ENCODE data around the gene NLK. TPM values are rescaled to one million over a fixed set of nuclear protein-coding genes. Genes with fewer than 3 reads are reported as not detected.

Gene NLK
- total and polyA plus RNA-seq, 10 of the 15 experiments (the other 5 are each of a cell fraction or from before 2014, with no cell fraction given) = 5.0 to 22.9 (median 15.0) TPM

GRCh38 chr17:28074010-28074409, 31.5 kb downstream of the NLK start:
- Histone ChIP-seq H3K27ac (ENCODE audit: control insufficient read depth, insufficient read depth) (no peak overlapping the region), H4K20me1 (ENCODE audit: control insufficient read depth, insufficient read depth) (no peaks in the 10 kb centered on the region), H3K4me3 (no peak overlapping the region), H2AFZ (ENCODE audit: control insufficient read depth, low read depth, low read length) (no peak overlapping the region), H3K9ac (ENCODE audit: control insufficient read depth, insufficient read depth, low read length) (no peak overlapping the region), H3K36me3 (ENCODE audit: control insufficient read depth in 2 of 2, insufficient read depth in 2 of 2, low read length in 1 of 2) (no peaks in the 10 kb centered on the region), H3K4me2 (ENCODE audit: control insufficient read depth, insufficient read depth) (no peak overlapping the region), H3K9me3 (replicated peaks; ENCODE audit: control insufficient read depth, insufficient read depth, low read length) (peaks cover 10% of the 10 kb centered on the region), H3K27me3 (replicated peaks in 1 of 2; ENCODE audit: control insufficient read depth in 2 of 2, insufficient read depth in 2 of 2, low read length in 1 of 2) (no peaks in the 10 kb centered on the region), H3K4me1 (ENCODE audit: control insufficient read depth, insufficient read depth, low read length) (peaks cover 7% of the 10 kb centered on the region), H3K79me2 (ENCODE audit: control insufficient read depth, insufficient read depth, low read length) (no peaks in the 10 kb centered on the region; the same call in none of the 2 replicates)
- BruUV-seq (replicated peaks) = no TSS peak
- in situ Hi-C loops (cut with MboI) (loop anchor here (25.0 kb wide), 1 partner anchor 787 kb away; the partner anchor contains the start of gene WSB1), intact Hi-C loops (cut with micrococcal nuclease; ENCODE audit: unreplicated experiment) (no loop called here)
- FAIRE-seq (no peak), DNase-seq (ENCODE audit: low read depth, low spot score) (no peak), ATAC-seq (no peak)
- ChIA-PET CTCF (interaction anchor here (1.0 to 1.3 kb wide), 6 partner anchors 9 to 21 kb away, joined by 3 to 5 read pairs (median 4); no protein-coding TSS in a partner anchor), POLR2A (interaction anchor here (0.5 to 1.0 kb wide), 2 partner anchors 20 to 23 kb away, joined by 3 read pairs; no protein-coding TSS in a partner anchor), SMC1A (ENCODE audit: uncharacterized antibody, unreplicated experiment) (interaction anchor here (1.3 to 3.6 kb wide), 7 partner anchors 8 to 33 kb away, joined by 3 to 15 read pairs (median 5); no protein-coding TSS in a partner anchor), RAD21 (ENCODE audit: unreplicated experiment) (interaction anchor here (1.0 to 1.4 kb wide), 2 partner anchors 10 to 30 kb away, joined by 3 read pairs; no protein-coding TSS in a partner anchor)
- TF ChIP-seq RAD51 (IDR thresholded peaks at IDR 0.05) = no peak
- TF ChIP-seq RAD21 (IDR thresholded peaks at IDR 0.05; ENCODE audit: insufficient read depth, low read depth, low read length) = no peak
- TF ChIP-seq LARP7 (IDR thresholded peaks at IDR 0.05) = no peak
- TF ChIP-seq STAT1 (conservative IDR thresholded peaks at IDR 0.05) = no peak
- TF ChIP-seq MAX (IDR thresholded peaks at IDR 0.05; ENCODE audit: low read depth, low read length) = no peak
- TF ChIP-seq SMAD5 (IDR thresholded peaks at IDR 0.05; ENCODE audit: low read depth) = no peak
- TF ChIP-seq TCF12 (IDR thresholded peaks at IDR 0.05; ENCODE audit: low read depth, low read length) = no peak
- no peak for TF ChIP-seq TCF7 (IDR thresholded peaks at IDR 0.05; ENCODE audit: borderline replicate concordance)
- TF ChIP-seq TARDBP (IDR thresholded peaks at IDR 0.05; ENCODE audit: borderline replicate concordance) = no peak
- TF ChIP-seq EGR1 (IDR thresholded peaks at IDR 0.05; ENCODE audit: borderline replicate concordance in 1 of 2, low read depth in 2 of 2, low read length in 2 of 2) = no peak
- TF ChIP-seq BMI1 (IDR thresholded peaks at IDR 0.05; ENCODE audit: borderline replicate concordance) = no peak
- no peak for TF ChIP-seq SMARCA5 (IDR thresholded peaks at IDR 0.05)
- TF ChIP-seq IKZF2 (IDR thresholded peaks at IDR 0.05) = no peak
- TF ChIP-seq CHD4 (IDR thresholded peaks at IDR 0.05) = no peak
- no peak for TF ChIP-seq ESRRA (IDR thresholded peaks at IDR 0.05; ENCODE audit: low read length)
- TF ChIP-seq ZNF274 (IDR thresholded peaks at IDR 0.05; ENCODE audit: insufficient read depth, insufficient read length) = no peak
- 50% methylated on average over 3 of the region's 3 CpGs for WGBS (ENCODE audit: insufficient coverage, insufficient replicate concordance, low lambda C conversion rate, missing lambda C conversion rate)

All from GM12878 (cell line).